GM23248 (cell line): Measurements from ENCODE around the gene BLOC1S1. TPM values are rescaled to one million over a fixed set of nuclear protein-coding genes. Genes with fewer than 3 reads are reported as not detected.

ENCODE experiments used
- DNase-seq: peaks from one replicate; pipeline ENCODE4 v3.0.0-alpha.2; 2015
- H2AFZ ChIP-seq: fragments of 200-600 bp; sonication (generic); 2 replicates; pipeline ENCODE4 v1.6.1; 2016; ENCODE audit warnings: antibody characterized with exemption
- H3F3A ChIP-seq: fragments of 200-600 bp; sonication (generic); 2 replicates; pipeline ENCODE4 v1.6.1; 2016; ENCODE audit warnings: mild to moderate bottlenecking, antibody characterized with exemption, mixed run types; ENCODE audit not compliant: insufficient read depth
- H3K27ac ChIP-seq: fragments of 200-600 bp; sonication (generic); 2 replicates; pipeline ENCODE4 v1.5.1; 2016; ENCODE audit warnings: mild to moderate bottlenecking
- H3K27me3 ChIP-seq: fragments of 200-600 bp; sonication (generic); replicated peaks from 2 replicates; pipeline ENCODE4 v1.6.1; 2016; ENCODE audit warnings: mild to moderate bottlenecking; ENCODE audit not compliant: insufficient read depth
- H3K36me3 ChIP-seq: fragments of 200-600 bp; sonication (generic); 2 replicates; pipeline ENCODE4 v1.6.1; 2016; ENCODE audit warnings: low read depth, mild to moderate bottlenecking
- H3K4me1 ChIP-seq: fragments of 200-600 bp; sonication (generic); 2 replicates; pipeline ENCODE4 v1.6.1; 2016; ENCODE audit warnings: mild to moderate bottlenecking; ENCODE audit not compliant: insufficient read depth
- H3K4me2 ChIP-seq: fragments of 200-600 bp; sonication (generic); one replicate; pipeline ENCODE4 v1.6.1; 2016; ENCODE audit warnings: mild to moderate bottlenecking; ENCODE audit not compliant: unreplicated experiment
- H3K4me3 ChIP-seq: fragments of 200-600 bp; sonication (generic); 2 replicates; pipeline ENCODE4 v1.5.1; 2016; ENCODE audit warnings: mild to moderate bottlenecking
- H3K79me2 ChIP-seq: fragments of 200-600 bp; sonication (generic); 2 replicates; pipeline ENCODE4 v1.6.1; 2016; ENCODE audit warnings: mild to moderate bottlenecking; ENCODE audit not compliant: insufficient read depth
- H3K9ac ChIP-seq: fragments of 200-600 bp; sonication (generic); 2 replicates; pipeline ENCODE4 v1.6.1; 2016; ENCODE audit warnings: mild to moderate bottlenecking
- H3K9me2 ChIP-seq: fragments of 200-600 bp; sonication (generic); 2 replicates; pipeline ENCODE4 v1.6.1; 2016; ENCODE audit warnings: mixed run types, mild to moderate bottlenecking, moderate library complexity; ENCODE audit not compliant: insufficient read depth
- H3K9me3 ChIP-seq: fragments of 200-600 bp; sonication (generic); one replicate; pipeline ENCODE4 v1.6.1; 2017; ENCODE audit warnings: low read depth
- H4K20me1 ChIP-seq: fragments of 200-600 bp; sonication (generic); 2 replicates; pipeline ENCODE4 v1.6.0; 2016; ENCODE audit not compliant: insufficient read depth
- EZH2 ChIP-seq: fragments of 200-600 bp; sonication (generic); IDR thresholded peaks from 2 replicates; pipeline ENCODE4 v1.6.1; 2018; ENCODE audit warnings: antibody characterized with exemption, mild to moderate bottlenecking; ENCODE audit not compliant: insufficient read depth, poor library complexity, severe bottlenecking
- EZH2phosphoT487 ChIP-seq: fragments of 200-600 bp; sonication (generic); IDR thresholded peaks from 2 replicates; pipeline ENCODE4 v1.6.1; 2018; ENCODE audit warnings: antibody characterized with exemption, moderate library complexity, mild to moderate bottlenecking, low read depth; ENCODE audit not compliant: insufficient read depth
- WGBS, 2 experiments: methylation state at CpG; one replicate each; pipeline ENCODE4 v1.1.6; 2015 to 2017; ENCODE audit warnings: low lambda C conversion rate in 2 of 2, low coverage in 1 of 2; ENCODE audit errors: missing lambda C conversion rate in 2 of 2; 5-methylcytosine and 5-hydroxymethylcytosine counted together
- in situ Hi-C: fragments of 300-500 bp; cut with MboI; formaldehyde crosslinking; loops from 2 replicates; pipeline ENCODE4 v1.15.0; 2020
- polyA plus RNA-seq: library from polyadenylated mRNA; unstranded; fragments of >200 nt; fragmentation: Nextera tagmentation; extraction: Ambion mirVana; gene quantifications from 2 replicates; pipeline ENCODE4 v1.2.1, GENCODE V29; 2016
- total RNA-seq: library from RNA; depleted of rRNA; stranded (reverse); fragments of >200 nt; shearing (Covaris generic); gene quantifications from 2 replicates; pipeline ENCODE4 v1.2.3, GENCODE V29; 2014

BLOC1S1 gene
- total and polyA plus RNA-seq, 2 experiments from 2014 or later = 110 to 193 TPM

- Histone ChIP-seq H3F3A (no peaks in the 10 kb centered on the region), H3K9ac (no peak overlapping the region), H3K27me3 (no peaks in the 10 kb centered on the region), H2AFZ (no peak overlapping the region), H3K4me2 (no peak overlapping the region), H4K20me1 (no peaks in the 10 kb centered on the region), H3K9me3 (no peaks in the 10 kb centered on the region), H3K36me3 (no peaks in the 10 kb centered on the region), H3K4me1 (peaks cover 5% of the 10 kb centered on the region; the same call in 1 of the 2 replicates), H3K9me2 (no peaks in the 10 kb centered on the region), H3K4me3 (no peak overlapping the region), H3K27ac (no peak overlapping the region), H3K79me2 (no peaks in the 10 kb centered on the region)
- peak; percentile 34 for DNase-seq
- TF ChIP-seq EZH2phosphoT487 (no peak), EZH2 (no peak)
- WGBS, 2 experiments = 75 to 76% methylated on average over 9 of the region's 9 CpGs
- in situ Hi-C loops = no loop called here
Observed at GRCh38 chr12:55686366-55687010, 29.4 kb upstream of the BLOC1S1 start.

GRCh38 chr12:55687746-55688145 is 28.1 kb upstream of the BLOC1S1 start:
- TF ChIP-seq EZH2 (no peak), EZH2phosphoT487 (no peak)
- no peaks in the 10 kb centered on the region for H4K20me1 ChIP-seq
- no peak for DNase-seq
- no peak overlapping the region for H3K27ac ChIP-seq
- no peak overlapping the region for H3K4me3 ChIP-seq
- H3K4me2 ChIP-seq = no peak overlapping the region
- no peaks in the 10 kb centered on the region for H3F3A ChIP-seq
- no peaks in the 10 kb centered on the region for H3K9me3 ChIP-seq
- in situ Hi-C loops = no loop called here
- H3K36me3 ChIP-seq = no peaks in the 10 kb centered on the region
- H2AFZ ChIP-seq = no peak overlapping the region
- no peak overlapping the region for H3K9ac ChIP-seq
- no peaks in the 10 kb centered on the region for H3K9me2 ChIP-seq
- H3K4me1 ChIP-seq = no peaks in the 10 kb centered on the region
- no peaks in the 10 kb centered on the region for H3K27me3 ChIP-seq
- no peaks in the 10 kb centered on the region for H3K79me2 ChIP-seq

GRCh38 chr12:55688716-55689655 is 26.9 kb upstream of the BLOC1S1 start:
- no peak for TF ChIP-seq EZH2
- no peak for TF ChIP-seq EZH2phosphoT487
- Histone ChIP-seq H3K36me3 (no peaks in the 10 kb centered on the region), H3K9me3 (no peaks in the 10 kb centered on the region), H3K4me2 (no peak overlapping the region), H3K9me2 (no peaks in the 10 kb centered on the region), H3K27ac (no peak overlapping the region), H3K9ac (no peak overlapping the region), H2AFZ (no peak overlapping the region), H3K4me1 (no peaks in the 10 kb centered on the region), H3K27me3 (no peaks in the 10 kb centered on the region), H3K4me3 (no peak overlapping the region), H4K20me1 (no peaks in the 10 kb centered on the region), H3K79me2 (no peaks in the 10 kb centered on the region), H3F3A (no peaks in the 10 kb centered on the region)
- WGBS, 2 experiments = 80 to 82% methylated on average over 16 of the region's 16 CpGs
- in situ Hi-C loops = no loop called here
- no peak for DNase-seq

GRCh38 chr12:55692631-55693322 is 23.1 kb upstream of the BLOC1S1 start:
- Histone ChIP-seq H3F3A (no peaks in the 10 kb centered on the region), H3K4me1 (no peaks in the 10 kb centered on the region), H3K9me3 (no peaks in the 10 kb centered on the region), H3K9me2 (no peaks in the 10 kb centered on the region), H3K79me2 (no peaks in the 10 kb centered on the region), H3K27ac (no peak overlapping the region), H4K20me1 (no peaks in the 10 kb centered on the region), H3K4me3 (no peak overlapping the region), H3K36me3 (no peaks in the 10 kb centered on the region), H2AFZ (no peak overlapping the region), H3K4me2 (no peak overlapping the region), H3K27me3 (no peaks in the 10 kb centered on the region), H3K9ac (no peak overlapping the region)
- no peak for DNase-seq
- WGBS, 2 experiments = 79 to 86% methylated on average over 11 to 12 of the region's 12 CpGs
- in situ Hi-C loops = no loop called here
- TF ChIP-seq EZH2 (no peak), EZH2phosphoT487 (no peak)
